ENCODE data around the gene LHX3.

Gene LHX3

DNA sequence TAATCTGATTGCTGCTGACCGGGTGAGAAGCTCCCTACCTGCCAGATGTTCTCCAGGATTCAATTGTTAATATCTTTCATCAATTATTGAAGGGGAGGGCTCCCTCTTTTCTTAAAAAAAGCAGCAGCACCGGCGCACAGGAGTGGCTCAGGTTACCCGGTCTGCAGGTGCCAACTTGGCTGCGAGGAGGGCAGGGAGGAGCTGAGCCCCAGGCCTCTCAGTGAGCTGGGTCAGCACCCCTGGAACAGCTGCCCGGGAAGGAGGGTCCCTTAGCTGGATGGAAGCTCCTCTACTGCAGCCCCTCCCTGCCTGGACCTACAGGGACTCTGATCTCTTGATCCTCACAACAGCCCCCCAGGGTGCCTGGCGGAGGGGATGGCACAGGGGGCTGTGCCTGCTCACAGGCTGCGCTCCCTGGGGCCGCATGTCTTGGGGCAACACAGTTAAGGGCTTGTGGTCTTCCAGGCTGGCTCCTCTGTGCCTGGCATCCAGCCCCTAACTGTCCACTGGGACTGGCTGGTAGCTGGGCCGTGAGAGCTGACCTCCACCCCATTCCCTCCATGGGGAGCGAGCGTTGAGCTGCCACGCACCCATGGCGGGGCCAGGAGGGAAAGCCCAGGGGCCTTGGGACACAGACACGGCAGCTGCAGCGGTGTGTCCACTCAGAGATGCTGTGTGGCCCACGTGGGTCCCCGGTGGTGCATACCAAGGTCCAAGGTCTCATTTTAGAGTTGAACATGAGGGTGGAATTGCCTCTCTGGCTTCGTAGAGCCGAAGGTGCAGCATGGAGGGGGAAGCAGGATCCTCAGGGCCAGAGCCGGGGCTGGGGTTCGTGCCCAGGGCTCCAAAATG, 57.7 kb downstream of the LHX3 start:
- no peaks in the 10 kb centered on the region for H3K9me3 ChIP-seq (ENCODE audit: insufficient read depth, low read depth, low read length)
- H3K36me3 ChIP-seq (ENCODE audit: insufficient read depth, low read length) = no peaks in the 10 kb centered on the region
- H3K4me2 ChIP-seq (ENCODE audit: low read depth, low read length, poor library complexity, severe bottlenecking) = no peak overlapping the region
- H3K4me1 ChIP-seq (ENCODE audit: insufficient read depth, low read length, poor library complexity, severe bottlenecking) = no peaks in the 10 kb centered on the region
- TF ChIP-seq, protein P1, sequence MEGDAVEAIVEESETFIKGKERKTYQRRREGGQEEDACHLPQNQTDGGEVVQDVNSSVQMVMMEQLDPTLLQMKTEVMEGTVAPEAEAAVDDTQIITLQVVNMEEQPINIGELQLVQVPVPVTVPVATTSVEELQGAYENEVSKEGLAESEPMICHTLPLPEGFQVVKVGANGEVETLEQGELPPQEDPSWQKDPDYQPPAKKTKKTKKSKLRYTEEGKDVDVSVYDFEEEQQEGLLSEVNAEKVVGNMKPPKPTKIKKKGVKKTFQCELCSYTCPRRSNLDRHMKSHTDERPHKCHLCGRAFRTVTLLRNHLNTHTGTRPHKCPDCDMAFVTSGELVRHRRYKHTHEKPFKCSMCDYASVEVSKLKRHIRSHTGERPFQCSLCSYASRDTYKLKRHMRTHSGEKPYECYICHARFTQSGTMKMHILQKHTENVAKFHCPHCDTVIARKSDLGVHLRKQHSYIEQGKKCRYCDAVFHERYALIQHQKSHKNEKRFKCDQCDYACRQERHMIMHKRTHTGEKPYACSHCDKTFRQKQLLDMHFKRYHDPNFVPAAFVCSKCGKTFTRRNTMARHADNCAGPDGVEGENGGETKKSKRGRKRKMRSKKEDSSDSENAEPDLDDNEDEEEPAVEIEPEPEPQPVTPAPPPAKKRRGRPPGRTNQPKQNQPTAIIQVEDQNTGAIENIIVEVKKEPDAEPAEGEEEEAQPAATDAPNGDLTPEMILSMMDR (conservative IDR thresholded peaks at IDR 0.05; ENCODE audit: low read length) = no peak
- no peak for TF ChIP-seq EZH2phosphoT487 (IDR thresholded peaks at IDR 0.05; ENCODE audit: borderline replicate concordance)
- H3K79me2 ChIP-seq (ENCODE audit: insufficient read depth, low read length) = no peaks in the 10 kb centered on the region
- H3K9ac ChIP-seq (ENCODE audit: low read depth, low read length, poor library complexity, severe bottlenecking) = no peak overlapping the region
- no peak overlapping the region for H2AFZ ChIP-seq (ENCODE audit: low read length)
- no peak overlapping the region for H3K4me3 ChIP-seq (ENCODE audit: low read length, poor library complexity, severe bottlenecking)
- no peaks in the 10 kb centered on the region for H3K9me2 ChIP-seq (replicated peaks; ENCODE audit: low read depth, low read length)
- no peaks in the 10 kb centered on the region for H3K27me3 ChIP-seq (ENCODE audit: insufficient read depth, low read length, poor library complexity, severe bottlenecking)
- no peaks in the 10 kb centered on the region for H4K20me1 ChIP-seq (ENCODE audit: insufficient read depth, low read length, poor library complexity, severe bottlenecking)
- H3F3A ChIP-seq (ENCODE audit: low read depth) = no peaks in the 10 kb centered on the region
